Measurements from ENCODE around the gene AKNA.
"Not testable (repeated sequence)": the region's sequence is repeated elsewhere in the genome, so short reads cannot be mapped to it uniquely, and the experiment has no call there.

Gene AKNA

DNA sequence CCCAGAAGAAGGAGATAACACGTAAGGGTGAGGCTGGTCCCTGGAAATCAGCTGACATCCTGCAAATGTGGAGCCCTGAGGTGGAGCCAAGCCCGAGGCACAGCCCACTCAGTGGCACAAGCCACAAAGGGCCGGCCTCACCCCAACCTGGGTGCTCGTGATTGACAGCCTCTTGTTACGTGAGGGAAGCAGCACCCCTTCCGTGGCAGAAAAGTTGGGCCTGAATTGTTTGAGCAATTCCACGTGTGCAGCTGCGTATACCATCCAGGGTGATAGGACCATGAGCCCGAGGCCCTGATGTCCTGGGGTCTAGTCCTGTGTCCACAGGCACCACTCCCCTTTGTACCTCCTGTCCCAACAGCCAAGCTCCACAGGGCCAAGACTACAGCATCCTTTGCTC, 53.3 kb downstream of the AKNA start:
- no peak overlapping the region for H3K4me3 ChIP-seq (ENCODE audit: low read depth, low read length)
- no peak overlapping the region for H3K27ac ChIP-seq (ENCODE audit: low read depth, low read length)
- H3K9me3 ChIP-seq (ENCODE audit: control insufficient read depth, insufficient read depth, low read length): no peaks in the 10 kb centered on the region
- no peaks in the 10 kb centered on the region for H3K27me3 ChIP-seq (ENCODE audit: control insufficient read depth, insufficient read depth, low read length)
- H3K36me3 ChIP-seq (ENCODE audit: control insufficient read depth, insufficient read depth, low read length): peaks cover 21% of the 10 kb centered on the region
- H3K9ac ChIP-seq (ENCODE audit: low read depth, low read length): no peak overlapping the region
- no peaks in the 10 kb centered on the region for H3K4me1 ChIP-seq (ENCODE audit: control insufficient read depth, insufficient read depth, low read length)

GRCh38 chr9:114333718-114334117, 54.1 kb downstream of the AKNA start:
- not testable (repeated sequence) for H3K4me3 ChIP-seq (ENCODE audit: low read depth, low read length); H3K27ac ChIP-seq (ENCODE audit: low read depth, low read length); H3K9me3 ChIP-seq (ENCODE audit: control insufficient read depth, insufficient read depth, low read length); H3K9ac ChIP-seq (ENCODE audit: low read depth, low read length); H3K4me1 ChIP-seq (ENCODE audit: control insufficient read depth, insufficient read depth, low read length); H3K27me3 ChIP-seq (ENCODE audit: control insufficient read depth, insufficient read depth, low read length)
- H3K36me3 ChIP-seq (ENCODE audit: control insufficient read depth, insufficient read depth, low read length): peaks cover 17% of the 10 kb centered on the region

DNA sequence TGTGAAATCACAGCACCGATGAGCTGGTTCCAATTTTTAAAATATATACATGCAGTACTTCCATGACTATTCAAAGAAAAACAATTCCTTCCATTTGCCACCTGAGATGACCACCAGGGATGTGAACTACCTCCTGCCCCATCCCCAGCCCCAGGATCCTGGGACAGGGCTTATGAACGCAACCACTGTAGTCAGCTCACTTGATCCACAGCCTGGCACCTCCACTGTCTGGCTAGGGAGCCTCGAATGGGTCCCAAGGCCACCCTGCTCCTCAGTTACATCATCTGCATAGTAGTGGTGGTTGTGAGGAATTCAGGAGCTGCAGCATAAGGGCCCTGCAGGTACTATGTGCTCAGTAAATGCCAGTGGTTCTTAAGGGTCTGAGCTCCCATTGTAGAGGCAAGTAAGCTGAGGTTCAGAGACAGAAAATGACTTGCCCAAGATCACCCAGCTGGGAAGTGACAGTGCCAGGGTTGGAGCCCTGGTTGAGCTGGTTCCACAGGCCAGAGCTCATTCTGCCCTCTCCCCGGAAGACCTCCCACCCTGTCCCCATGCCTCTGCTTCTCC, 55.2 kb downstream of the AKNA start:
- H3K27ac ChIP-seq (ENCODE audit: low read depth, low read length); H3K36me3 ChIP-seq (ENCODE audit: control insufficient read depth, insufficient read depth, low read length); H3K4me1 ChIP-seq (ENCODE audit: control insufficient read depth, insufficient read depth, low read length); H3K9ac ChIP-seq (ENCODE audit: low read depth, low read length); H3K9me3 ChIP-seq (ENCODE audit: control insufficient read depth, insufficient read depth, low read length); H3K27me3 ChIP-seq (ENCODE audit: control insufficient read depth, insufficient read depth, low read length); H3K4me3 ChIP-seq (ENCODE audit: low read depth, low read length): not testable (repeated sequence)

GRCh38 chr9:114331229-114332195, 56.3 kb downstream of the AKNA start:
- not testable (repeated sequence) for H3K36me3 ChIP-seq (ENCODE audit: control insufficient read depth, insufficient read depth, low read length); H3K27me3 ChIP-seq (ENCODE audit: control insufficient read depth, insufficient read depth, low read length); H3K27ac ChIP-seq (ENCODE audit: low read depth, low read length); H3K9ac ChIP-seq (ENCODE audit: low read depth, low read length); H3K4me3 ChIP-seq (ENCODE audit: low read depth, low read length); H3K9me3 ChIP-seq (ENCODE audit: control insufficient read depth, insufficient read depth, low read length); H3K4me1 ChIP-seq (ENCODE audit: control insufficient read depth, insufficient read depth, low read length)

GRCh38 chr9:114330636-114331035, 57.1 kb downstream of the AKNA start:
- H3K27ac ChIP-seq (ENCODE audit: low read depth, low read length): no peak overlapping the region
- H3K27me3 ChIP-seq (ENCODE audit: control insufficient read depth, insufficient read depth, low read length): no peaks in the 10 kb centered on the region
- H3K9me3 ChIP-seq (ENCODE audit: control insufficient read depth, insufficient read depth, low read length): no peaks in the 10 kb centered on the region
- H3K4me3 ChIP-seq (ENCODE audit: low read depth, low read length): no peak overlapping the region
- H3K4me1 ChIP-seq (ENCODE audit: control insufficient read depth, insufficient read depth, low read length): no peaks in the 10 kb centered on the region
- no peak overlapping the region for H3K9ac ChIP-seq (ENCODE audit: low read depth, low read length)
- no peaks in the 10 kb centered on the region for H3K36me3 ChIP-seq (ENCODE audit: control insufficient read depth, insufficient read depth, low read length)

GRCh38 chr9:114329625-114330022, 58.2 kb downstream of the AKNA start, which contains the start of gene ORM2:
ORM2 (plus strand) TSS chr9:114329869; CDS start chr9:114329905, 36 bp downstream.
- H3K27ac ChIP-seq (ENCODE audit: low read depth, low read length); H3K9ac ChIP-seq (ENCODE audit: low read depth, low read length); H3K4me1 ChIP-seq (ENCODE audit: control insufficient read depth, insufficient read depth, low read length); H3K4me3 ChIP-seq (ENCODE audit: low read depth, low read length); H3K36me3 ChIP-seq (ENCODE audit: control insufficient read depth, insufficient read depth, low read length); H3K27me3 ChIP-seq (ENCODE audit: control insufficient read depth, insufficient read depth, low read length); H3K9me3 ChIP-seq (ENCODE audit: control insufficient read depth, insufficient read depth, low read length): not testable (repeated sequence)

DNA sequence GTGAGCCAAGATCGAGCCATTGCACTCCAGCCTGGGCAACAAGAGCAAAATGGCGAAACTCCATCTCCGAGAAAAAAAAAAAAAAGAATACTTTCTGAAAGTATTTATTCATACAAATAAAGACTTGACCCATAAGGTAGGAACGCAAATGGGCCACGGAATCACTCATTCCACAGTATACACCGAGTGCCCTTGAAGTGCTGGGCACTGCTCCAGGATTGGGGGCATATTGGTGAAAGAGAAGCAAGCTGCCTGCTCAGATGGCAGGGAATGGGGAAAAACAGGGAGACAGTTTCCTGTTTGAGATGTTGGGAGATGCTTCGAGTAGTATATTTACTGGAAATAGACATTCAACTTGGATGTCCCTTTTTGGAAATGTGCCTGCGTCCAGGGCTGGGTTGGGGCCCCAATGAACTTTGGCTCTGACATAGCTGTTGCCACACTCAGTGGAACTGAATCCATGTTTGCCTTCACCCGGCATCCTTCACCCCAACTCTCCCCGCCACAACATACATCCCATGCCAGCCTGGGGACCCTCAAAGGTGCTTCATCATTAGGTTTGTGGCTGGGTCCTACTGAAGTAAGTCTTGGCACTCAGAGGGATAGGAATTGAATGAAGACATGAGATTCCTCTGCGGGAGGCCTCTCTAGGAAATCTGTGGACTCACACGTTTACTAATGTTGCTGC, 58.7 kb downstream of the AKNA start:
- not testable (repeated sequence) for H3K27ac ChIP-seq (ENCODE audit: low read depth, low read length); H3K27me3 ChIP-seq (ENCODE audit: control insufficient read depth, insufficient read depth, low read length); H3K9me3 ChIP-seq (ENCODE audit: control insufficient read depth, insufficient read depth, low read length); H3K4me1 ChIP-seq (ENCODE audit: control insufficient read depth, insufficient read depth, low read length); H3K9ac ChIP-seq (ENCODE audit: low read depth, low read length); H3K4me3 ChIP-seq (ENCODE audit: low read depth, low read length); H3K36me3 ChIP-seq (ENCODE audit: control insufficient read depth, insufficient read depth, low read length)

GRCh38 chr9:114328357-114328820, 59.4 kb downstream of the AKNA start:
- H3K27ac ChIP-seq (ENCODE audit: low read depth, low read length); H3K36me3 ChIP-seq (ENCODE audit: control insufficient read depth, insufficient read depth, low read length); H3K4me3 ChIP-seq (ENCODE audit: low read depth, low read length); H3K9me3 ChIP-seq (ENCODE audit: control insufficient read depth, insufficient read depth, low read length); H3K9ac ChIP-seq (ENCODE audit: low read depth, low read length); H3K4me1 ChIP-seq (ENCODE audit: control insufficient read depth, insufficient read depth, low read length); H3K27me3 ChIP-seq (ENCODE audit: control insufficient read depth, insufficient read depth, low read length): not testable (repeated sequence)

DNA sequence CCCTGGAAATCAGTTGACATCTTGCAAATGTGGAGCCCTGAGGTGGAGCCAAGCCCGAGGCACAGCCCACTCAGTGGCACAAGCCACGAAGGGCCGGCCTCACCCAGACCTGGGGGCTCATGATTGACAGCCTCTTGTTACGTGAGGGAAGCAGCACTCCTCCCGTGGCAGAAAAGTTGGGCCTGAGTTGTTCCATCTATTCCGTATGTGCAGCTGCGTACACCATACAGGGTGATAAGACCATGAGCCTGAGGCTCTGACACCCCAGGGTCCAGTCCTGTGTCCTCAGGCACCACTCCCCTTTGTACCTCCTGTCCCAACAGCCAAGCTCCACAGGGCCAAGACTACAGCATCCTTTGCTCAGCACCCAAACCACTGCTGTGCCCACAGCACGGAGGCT, 60.0 kb downstream of the AKNA start:
- Histone ChIP-seq H3K9ac (ENCODE audit: low read depth, low read length) (no peak overlapping the region), H3K4me1 (ENCODE audit: control insufficient read depth, insufficient read depth, low read length) (no peaks in the 10 kb centered on the region), H3K4me3 (ENCODE audit: low read depth, low read length) (no peak overlapping the region), H3K27me3 (ENCODE audit: control insufficient read depth, insufficient read depth, low read length) (no peaks in the 10 kb centered on the region), H3K36me3 (ENCODE audit: control insufficient read depth, insufficient read depth, low read length) (no peaks in the 10 kb centered on the region), H3K27ac (ENCODE audit: low read depth, low read length) (no peak overlapping the region), H3K9me3 (ENCODE audit: control insufficient read depth, insufficient read depth, low read length) (no peaks in the 10 kb centered on the region)

- H3K36me3 ChIP-seq (ENCODE audit: control insufficient read depth, insufficient read depth, low read length): not testable (repeated sequence)
Observed at GRCh38 chr9:114325684-114326254, 62.0 kb downstream of the AKNA start.

GRCh38 chr9:114324965-114325364, 62.8 kb downstream of the AKNA start:
- H3K4me3 ChIP-seq (ENCODE audit: low read depth, low read length); H3K27me3 ChIP-seq (ENCODE audit: control insufficient read depth, insufficient read depth, low read length); H3K9me3 ChIP-seq (ENCODE audit: control insufficient read depth, insufficient read depth, low read length); H3K4me1 ChIP-seq (ENCODE audit: control insufficient read depth, insufficient read depth, low read length); H3K27ac ChIP-seq (ENCODE audit: low read depth, low read length); H3K9ac ChIP-seq (ENCODE audit: low read depth, low read length); H3K36me3 ChIP-seq (ENCODE audit: control insufficient read depth, insufficient read depth, low read length): not testable (repeated sequence)

More at GRCh38 chr9:114325684-114326254, 62.0 kb downstream of the AKNA start:
- H3K4me1 ChIP-seq (ENCODE audit: control insufficient read depth, insufficient read depth, low read length); H3K27me3 ChIP-seq (ENCODE audit: control insufficient read depth, insufficient read depth, low read length); H3K4me3 ChIP-seq (ENCODE audit: low read depth, low read length); H3K9me3 ChIP-seq (ENCODE audit: control insufficient read depth, insufficient read depth, low read length); H3K27ac ChIP-seq (ENCODE audit: low read depth, low read length); H3K9ac ChIP-seq (ENCODE audit: low read depth, low read length): not testable (repeated sequence)
